GM18505 (cell line): Measurements from ENCODE around the gene NHLRC1.

Source experiments
- ATAC-seq: cut with Tn5 transposase; IDR thresholded peaks from one replicate; pipeline ENCODE4 v1.9.1; 2021; ENCODE audit not compliant: unreplicated experiment
- POLR2A ChIP-seq: IDR thresholded peaks from 4 replicates; pipeline ENCODE4 v1.6.1; 2011; ENCODE audit warnings: borderline replicate concordance; ENCODE audit not compliant: insufficient read depth, insufficient read length; ENCODE audit errors: extremely low read depth

NHLRC1 gene

DNA sequence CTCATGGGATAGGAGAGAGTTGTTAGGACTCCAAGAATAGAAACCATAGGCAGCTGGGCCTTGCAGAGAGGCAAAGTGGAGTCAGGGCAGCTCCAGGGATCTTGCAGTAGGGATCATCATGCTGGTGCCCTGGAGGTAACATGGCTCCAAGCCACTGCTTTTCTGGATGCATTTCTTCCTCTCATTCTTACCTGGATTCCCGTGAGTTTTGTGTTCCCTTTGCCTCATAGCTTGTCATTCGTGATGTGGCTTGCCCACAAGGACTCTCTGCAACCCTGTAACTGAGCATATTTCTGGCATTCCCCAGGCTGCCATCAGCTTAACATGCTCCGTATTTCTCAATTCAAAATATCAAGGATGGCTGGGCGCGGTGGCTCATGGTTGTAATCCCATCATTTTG lies 5.3 kb downstream of the NHLRC1 start:
- ATAC-seq, result no peak
- TF ChIP-seq POLR2A, result no peak

DNA sequence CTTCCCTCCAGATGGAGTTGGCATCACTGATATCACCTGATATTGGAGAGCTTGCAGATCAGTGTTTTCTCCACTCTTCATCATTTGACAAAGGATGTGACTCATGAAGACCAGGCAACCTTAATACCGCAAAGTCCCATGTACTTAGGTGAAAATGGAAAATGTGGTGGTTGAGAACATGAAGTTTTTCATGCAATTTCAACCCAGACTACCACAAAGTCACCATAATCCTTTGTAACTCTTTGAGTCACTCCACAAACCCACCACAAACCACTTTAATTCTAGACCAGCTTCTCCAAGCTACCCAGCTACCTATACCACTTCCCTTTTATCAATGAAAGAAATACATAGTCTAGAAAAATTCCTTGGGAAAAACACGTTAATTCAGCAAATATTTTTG lies 7.1 kb downstream of the NHLRC1 start:
- no peak for ATAC-seq
- TF ChIP-seq POLR2A, result no peak

DNA sequence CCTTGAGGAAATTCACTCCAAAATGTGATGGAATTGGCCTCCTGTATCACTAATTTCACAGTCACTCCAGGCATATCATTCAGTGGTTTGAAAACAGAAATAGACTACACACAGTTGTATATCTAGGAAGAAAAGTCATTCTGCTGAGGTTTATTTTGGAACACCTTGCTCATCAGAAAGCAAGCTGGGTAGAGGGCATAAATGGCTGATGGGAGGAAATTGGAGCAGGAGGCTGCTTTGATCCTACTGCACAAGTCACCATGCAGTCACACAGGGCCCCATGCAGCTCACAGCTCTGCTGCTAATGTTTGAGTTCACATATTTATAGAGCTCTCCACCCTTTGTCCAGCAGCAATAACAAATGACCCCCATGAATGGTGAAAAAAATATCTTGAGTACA lies 12.3 kb downstream of the NHLRC1 start:
- ATAC-seq, result no peak
- no peak for TF ChIP-seq POLR2A

DNA sequence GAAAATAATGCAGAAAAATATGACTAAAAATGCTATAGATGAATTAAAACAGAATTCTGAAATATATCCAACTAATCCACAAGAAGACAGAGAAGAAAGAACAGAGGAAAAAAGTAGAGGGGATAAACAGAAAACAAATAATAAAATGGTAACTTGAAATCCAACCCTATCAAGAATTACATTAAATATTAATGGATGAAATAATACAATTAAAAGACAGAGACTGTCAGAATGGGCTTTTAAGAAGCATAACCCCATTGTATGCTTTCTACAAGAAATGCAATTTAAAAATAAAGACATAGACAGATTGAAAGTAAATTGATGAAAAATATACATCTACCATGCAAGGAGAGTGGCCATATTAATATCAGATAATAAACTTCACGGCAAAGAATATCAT lies 15.4 kb downstream of the NHLRC1 start:
- TF ChIP-seq POLR2A, result no peak
- ATAC-seq, result no peak

DNA sequence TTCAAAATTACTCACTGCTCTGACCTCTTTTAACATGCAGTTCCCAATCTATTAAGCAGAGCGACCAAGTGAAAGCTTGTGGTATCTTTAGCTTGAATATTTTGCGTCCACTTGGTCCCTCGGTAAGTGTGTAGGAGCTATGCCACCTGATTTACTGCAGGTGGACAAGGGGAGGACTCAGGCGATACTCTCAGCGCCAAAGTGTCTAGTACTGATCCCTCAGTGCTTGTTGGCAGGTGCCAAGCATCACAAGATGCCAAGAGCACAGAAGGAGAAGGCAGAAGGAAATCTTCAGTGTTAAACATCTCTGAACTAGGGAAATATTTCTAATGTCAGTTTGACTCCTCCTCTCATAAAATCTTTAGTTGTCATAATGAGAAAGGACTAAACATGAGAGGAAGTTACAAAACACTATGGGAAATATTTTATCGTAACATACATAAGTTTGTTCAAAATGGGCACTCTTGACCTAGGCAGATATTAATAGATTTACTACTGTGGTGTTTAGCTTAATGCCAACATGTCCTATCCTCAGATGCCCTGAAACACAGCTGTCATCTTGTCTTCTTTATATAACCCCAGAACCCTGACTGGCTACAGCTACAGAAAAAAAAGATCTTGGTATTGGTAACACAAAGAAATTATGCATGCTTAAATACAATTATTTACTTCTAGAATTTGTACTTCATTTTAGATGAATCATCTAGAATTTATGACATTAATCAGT lies 19.5 kb downstream of the NHLRC1 start:
- TF ChIP-seq POLR2A, result no peak
- no peak for ATAC-seq

DNA sequence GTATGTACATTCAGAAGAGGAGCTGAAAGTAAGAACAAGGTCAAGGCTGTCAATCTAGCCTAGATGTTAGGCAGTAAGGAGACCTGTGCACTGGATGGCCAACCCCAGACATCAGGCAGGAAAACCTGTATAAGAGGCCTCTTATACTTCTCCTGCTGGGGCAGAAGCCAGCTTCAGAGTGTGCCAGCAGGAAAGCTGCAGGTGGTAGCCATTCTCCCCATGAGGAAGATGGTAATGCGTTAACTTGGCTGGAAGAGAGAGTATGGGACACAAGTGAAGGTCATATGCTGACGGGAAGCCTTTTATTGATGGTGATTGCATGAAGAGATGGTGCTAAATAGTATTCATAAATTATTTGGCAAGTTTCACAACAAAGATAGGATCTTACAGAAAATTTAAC lies 20.6 kb downstream of the NHLRC1 start:
- ATAC-seq, result no peak
- TF ChIP-seq POLR2A, result no peak

DNA sequence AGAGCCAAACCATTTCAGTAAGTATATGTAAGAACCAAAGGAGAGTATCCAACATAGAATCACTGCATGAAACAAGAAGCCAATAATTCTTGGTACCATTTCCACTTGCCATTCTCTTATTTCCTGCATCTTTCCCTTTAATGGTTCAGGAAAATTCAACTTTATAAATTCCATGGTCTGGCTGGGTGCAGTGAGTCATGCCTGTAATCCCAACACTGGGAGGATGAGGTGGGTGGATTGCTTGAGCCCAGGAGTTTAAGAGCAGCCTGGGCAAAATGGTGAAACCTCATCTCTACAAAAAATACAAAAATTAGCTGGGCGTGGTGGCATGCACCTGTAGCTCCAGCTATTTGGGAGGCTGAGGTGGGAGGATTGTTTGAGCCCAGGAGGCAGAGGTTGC lies 21.2 kb downstream of the NHLRC1 start:
- ATAC-seq, result no peak
- TF ChIP-seq POLR2A, result no peak

DNA sequence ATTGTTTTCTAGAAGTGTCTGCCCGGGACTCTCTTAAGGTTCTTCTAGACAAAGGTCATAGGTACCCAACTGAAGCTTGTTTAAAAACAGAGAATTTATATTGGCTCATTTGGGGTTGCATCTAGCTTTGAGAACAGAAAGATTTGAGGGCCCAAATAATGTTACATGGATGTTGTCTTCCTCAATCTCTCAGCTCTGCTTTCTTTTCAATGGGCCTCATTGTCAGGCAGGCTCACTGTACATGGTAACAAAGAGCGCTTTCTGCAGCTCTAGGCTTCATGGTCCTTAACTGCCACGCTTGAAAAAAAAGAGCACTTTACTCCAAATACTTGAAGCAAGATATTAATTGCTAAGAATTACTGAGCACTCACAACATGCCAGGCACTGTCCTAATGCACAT lies 22.2 kb downstream of the NHLRC1 start:
- ATAC-seq, result no peak
- TF ChIP-seq POLR2A, result no peak

DNA sequence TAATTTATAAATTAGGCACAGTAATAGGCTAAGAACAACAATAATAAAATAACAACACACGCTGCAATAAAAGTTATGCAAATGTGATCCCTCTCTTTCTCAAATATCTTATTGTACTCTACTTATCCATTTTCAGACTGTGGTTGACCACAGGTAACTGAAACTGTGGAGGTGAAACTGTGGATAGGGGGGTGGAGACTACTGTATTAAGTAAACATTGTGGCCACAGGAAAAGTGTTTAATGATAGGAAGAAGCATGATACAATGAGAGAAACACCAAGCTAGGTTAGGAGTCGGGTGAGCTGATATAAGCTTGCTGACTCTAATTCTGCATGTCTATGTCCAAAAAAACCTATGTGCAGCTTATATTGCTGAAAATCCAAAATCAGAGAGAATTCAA lies 23.0 kb downstream of the NHLRC1 start:
- ATAC-seq, result no peak
- TF ChIP-seq POLR2A, result no peak

DNA sequence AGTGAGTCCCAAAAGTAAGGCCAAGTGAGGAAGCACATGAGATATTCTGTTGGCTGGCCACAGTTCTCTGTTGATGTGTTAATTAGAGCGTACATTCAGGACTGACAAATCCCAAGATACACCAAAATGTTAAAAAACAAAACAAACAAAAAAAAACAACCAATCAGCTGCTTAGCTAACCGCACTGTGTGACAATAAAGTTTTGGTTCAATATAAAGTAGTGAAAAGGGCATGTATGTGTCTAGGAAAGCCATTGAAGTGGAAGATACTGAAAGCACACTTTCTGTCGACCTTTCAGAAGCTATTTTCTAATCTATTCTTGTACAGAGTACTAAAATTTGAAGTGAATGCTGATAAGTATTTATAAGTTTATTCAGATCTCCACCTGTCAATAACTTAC lies 26.1 kb downstream of the NHLRC1 start:
- no peak for ATAC-seq

DNA sequence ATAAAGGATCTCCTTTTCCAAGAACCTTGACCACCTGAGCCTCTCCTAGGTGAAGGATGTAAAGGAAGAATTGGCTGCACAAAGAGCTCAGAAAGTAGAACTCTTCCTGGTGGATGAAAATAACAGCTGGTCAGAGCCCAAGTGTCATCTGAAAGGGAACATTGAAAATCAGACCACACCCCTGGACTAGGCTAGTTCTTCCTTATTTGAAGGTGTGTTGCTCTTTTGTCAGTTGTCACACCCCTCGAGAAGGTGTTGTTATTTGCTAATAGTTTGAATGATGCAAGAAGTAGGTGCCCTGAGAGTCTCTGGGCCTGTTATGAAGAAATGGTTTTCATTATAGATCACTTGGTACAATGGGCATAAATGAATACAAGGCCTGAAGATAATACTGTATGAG lies 31.1 kb downstream of the NHLRC1 start:
- ATAC-seq, result no peak
- TF ChIP-seq POLR2A, result no peak

More for the DNA sequence above, 26.1 kb downstream of the NHLRC1 start:
- TF ChIP-seq POLR2A, result no peak

DNA sequence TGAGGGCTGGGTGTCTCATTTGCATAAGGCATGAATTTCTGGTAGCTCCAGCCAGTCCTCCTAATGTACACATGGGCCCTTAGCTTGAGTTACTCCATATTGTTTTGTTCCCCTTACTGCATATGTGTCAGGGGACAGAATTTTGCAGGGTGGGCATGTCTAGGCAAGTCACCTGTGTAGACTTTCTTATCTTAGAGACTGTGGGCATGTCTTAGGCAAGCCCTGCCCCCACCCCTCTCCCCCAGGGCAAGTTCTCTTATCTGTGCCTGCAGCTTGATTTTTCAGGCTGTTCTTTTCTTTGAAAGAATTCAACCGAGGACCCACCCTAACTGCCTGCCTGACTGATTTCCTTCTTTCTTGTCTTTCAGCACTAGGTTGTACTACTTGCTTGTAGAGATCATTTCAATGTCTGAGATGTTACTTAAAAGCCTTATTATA lies 32.1 kb downstream of the NHLRC1 start:
- no peak for TF ChIP-seq POLR2A
- ATAC-seq, result no peak

DNA sequence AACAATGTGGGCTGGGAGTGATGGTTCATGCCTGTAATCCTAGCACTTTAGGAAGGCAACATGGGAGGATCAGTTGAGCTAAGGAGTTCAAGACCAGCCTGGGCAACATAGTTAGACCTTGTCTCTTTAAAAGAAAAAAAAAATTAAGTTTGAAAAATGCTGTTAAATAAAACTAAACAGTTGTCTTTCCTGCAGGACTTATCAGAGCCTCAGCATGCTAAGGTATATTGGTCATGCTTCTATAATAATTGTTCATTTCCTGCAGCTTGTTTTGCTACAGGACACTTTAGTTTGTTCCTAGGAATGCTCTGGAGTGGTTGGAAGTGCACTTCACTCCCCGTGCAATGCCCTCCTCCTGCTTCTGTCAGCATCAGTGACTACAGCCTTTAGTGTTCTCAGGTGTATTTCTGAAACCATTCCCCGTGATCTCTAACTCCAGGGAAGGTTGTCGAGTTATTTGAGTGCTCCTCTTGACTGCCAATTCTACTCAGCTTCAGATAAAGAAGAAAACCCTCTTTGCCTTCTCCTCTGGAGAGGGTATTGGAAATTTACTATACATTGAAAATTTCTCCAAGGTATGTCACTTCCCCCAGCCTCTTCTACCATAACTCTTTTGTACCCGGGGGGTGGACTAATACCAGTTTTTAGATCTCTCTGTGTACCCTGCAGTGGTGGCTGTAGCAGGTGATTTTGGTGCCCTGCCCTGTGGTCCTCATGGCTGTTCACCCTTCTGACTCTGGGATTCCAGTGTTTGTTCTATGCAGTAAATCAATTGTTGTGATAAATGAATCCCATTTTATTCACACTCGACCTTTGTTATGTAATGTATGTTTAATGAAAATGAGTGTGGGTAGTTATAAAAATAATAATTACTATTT lies 33.8 kb downstream of the NHLRC1 start:
- ATAC-seq, result no peak
- TF ChIP-seq POLR2A, result no peak
